OCI-LY7 (cell line): ENCODE measurements around the gene GPNMB. TPM values are rescaled to one million over a fixed set of nuclear protein-coding genes. Genes with fewer than 3 reads are reported as not detected.

Experiments used
- BruUV-seq: library from RNA; stranded (reverse); fragments of 400-500 nt; replicated peaks from 2 replicates; lab custom pipeline; 2021; lab: Mats Ljungman, UMichigan
- CTCF ChIA-PET: fragments of 300-600 bp; sonication (Branson Sonifier 250); formaldehyde crosslinking; loops from one replicate; lab custom pipeline; 2022; ENCODE audit warnings: antibody characterized with exemption; ENCODE audit not compliant: unreplicated experiment; lab: Charles Lee
- POLR2A ChIA-PET: fragments of 300-600 bp; sonication (Branson Sonifier 250); formaldehyde crosslinking; loops from one replicate; lab custom pipeline; 2022; ENCODE audit warnings: antibody characterized with exemption; lab: Charles Lee
- DNase-seq: peaks from one replicate; pipeline ENCODE4 v3.0.0-alpha.2; 2015; ENCODE audit warnings: low spot score
- H2AFZ ChIP-seq: fragments of 200-600 bp; sonication (generic), shearing (Covaris generic); 2 replicates; pipeline ENCODE4 v1.6.1; 2014; ENCODE audit warnings: mild to moderate bottlenecking, antibody characterized with exemption, low read length, moderate library complexity
- H3K27ac ChIP-seq: fragments of 200-600 bp; sonication (generic); 2 replicates; pipeline ENCODE4 v1.5.1; 2014; ENCODE audit warnings: mixed run types, low read depth, mild to moderate bottlenecking, moderate library complexity, low read length, inconsistent platforms; ENCODE audit not compliant: poor library complexity, severe bottlenecking
- H3K36me3 ChIP-seq: fragments of 200-600 bp; sonication (generic); 2 replicates; pipeline ENCODE4 v1.6.1; 2014; ENCODE audit warnings: mild to moderate bottlenecking, antibody characterized with exemption, low read length, moderate library complexity, mixed read lengths; ENCODE audit not compliant: insufficient read depth
- H3K4me1 ChIP-seq: fragments of 200-600 bp; sonication (generic); 2 replicates; pipeline ENCODE4 v1.5.1; 2014; ENCODE audit warnings: mild to moderate bottlenecking, low read length; ENCODE audit not compliant: insufficient read depth, poor library complexity, severe bottlenecking
- H3K4me2 ChIP-seq: fragments of 200-600 bp; sonication (generic); 2 replicates; pipeline ENCODE4 v1.6.1; 2014; ENCODE audit warnings: mild to moderate bottlenecking, low read length
- H3K4me3 ChIP-seq: fragments of 200-600 bp; sonication (generic); 2 replicates; pipeline ENCODE4 v1.5.1; 2014; ENCODE audit warnings: mild to moderate bottlenecking, low read depth, low read length; ENCODE audit not compliant: poor library complexity, severe bottlenecking
- H3K79me2 ChIP-seq: fragments of 200-600 bp; sonication (generic); 2 replicates; pipeline ENCODE4 v1.6.1; 2016; ENCODE audit warnings: low read depth, mild to moderate bottlenecking, low read length, moderate library complexity, mixed read lengths; ENCODE audit not compliant: insufficient read depth
- H3K9me2 ChIP-seq: fragments of 200-600 bp; sonication (generic); 2 replicates; pipeline ENCODE4 v1.6.1; 2016; ENCODE audit warnings: mild to moderate bottlenecking, low read length, mixed read lengths; ENCODE audit not compliant: insufficient read depth
- H3K9me3 ChIP-seq: fragments of 200-600 bp; sonication (generic); 2 replicates; pipeline ENCODE4 v1.6.1; 2014; ENCODE audit warnings: mild to moderate bottlenecking, mixed run types, low read length, mixed read lengths
- H4K20me1 ChIP-seq: fragments of 200-600 bp; sonication (generic); 2 replicates; pipeline ENCODE4 v1.6.1; 2014; ENCODE audit warnings: mild to moderate bottlenecking, antibody characterized with exemption, low read length, moderate library complexity, mixed read lengths; ENCODE audit not compliant: insufficient read depth
- CTCF ChIP-seq: fragments of 200-600 bp; sonication (generic); conservative IDR thresholded peaks from 2 replicates; pipeline ENCODE4 v1.5.1; 2014; ENCODE audit warnings: mild to moderate bottlenecking, antibody characterized with exemption, low read length, moderate library complexity, mixed read lengths
- EZH2phosphoT487 ChIP-seq: fragments of 200-600 bp; sonication (generic); IDR thresholded peaks from 2 replicates; pipeline ENCODE4 v1.6.1; 2018; ENCODE audit warnings: low read depth, borderline replicate concordance, mild to moderate bottlenecking, mixed run types, antibody characterized with exemption, low read length, moderate library complexity, mixed read lengths
- intact Hi-C: fragments of 100-400 bp; cut with micrococcal nuclease; formaldehyde crosslinking; loops from one replicate; pipeline ENCODE4 v1.10.0; 2022; ENCODE audit not compliant: unreplicated experiment
- total RNA-seq, 2 experiments: library from RNA; depleted of rRNA in 1 of 2; stranded (reverse); fragments of >200 nt in 1 of 2; shearing (Covaris generic) in 1 of 2; gene quantifications; 2 replicates each; pipeline ENCODE4 v1.2.3, GENCODE V29; 2014 to 2022

Gene GPNMB
- total RNA-seq, 2 experiments from 2014 or later: 1.4 to 3.5 TPM

- no peaks in the 10 kb centered on the region for H3K9me3 ChIP-seq
- POLR2A ChIA-PET: interaction anchor here (0.6 to 1.1 kb wide), 2 partner anchors 68 to 91 kb away, joined by 4 to 5 read pairs; no protein-coding TSS in a partner anchor
- H4K20me1 ChIP-seq: no peaks in the 10 kb centered on the region
- no peak overlapping the region for H2AFZ ChIP-seq
- H3K27ac ChIP-seq: no peak overlapping the region
- DNase-seq: no peak
- no peaks in the 10 kb centered on the region for H3K36me3 ChIP-seq
- CTCF ChIA-PET: no interaction called here
- H3K4me1 ChIP-seq: no peaks in the 10 kb centered on the region
- no peak overlapping the region for H3K4me2 ChIP-seq
- intact Hi-C loops: no loop called here
- TF ChIP-seq CTCF: no peak
- TF ChIP-seq EZH2phosphoT487: no peak
- no peak overlapping the region for H3K4me3 ChIP-seq
- no peaks in the 10 kb centered on the region for H3K79me2 ChIP-seq
- no TSS peak for BruUV-seq
- H3K9me2 ChIP-seq: no peaks in the 10 kb centered on the region
These were observed 39.4 kb downstream of the GPNMB start for GRCh38 chr7:23285657-23286646.

DNA sequence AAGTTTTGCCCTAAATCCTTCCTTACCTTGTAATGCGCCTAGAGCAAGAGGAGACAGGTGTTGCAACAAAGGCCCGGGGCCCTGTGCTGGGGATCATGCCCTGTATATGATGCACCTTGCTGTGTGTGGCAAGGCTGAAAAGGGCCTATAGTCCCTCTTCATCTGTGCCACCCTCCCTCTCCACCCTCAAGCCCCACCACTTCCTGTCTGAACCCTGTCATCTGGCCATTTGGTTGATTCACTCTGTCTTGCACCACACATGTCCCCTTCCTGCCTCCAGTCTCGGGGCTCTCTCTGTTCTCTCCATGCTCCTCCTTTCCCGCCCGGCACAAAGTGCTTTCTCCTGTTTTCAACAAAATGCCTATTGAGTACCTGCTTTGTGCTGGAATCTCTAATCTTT is 41.0 kb downstream of the GPNMB start:
- no peaks in the 10 kb centered on the region for H3K9me2 ChIP-seq
- H3K36me3 ChIP-seq: no peaks in the 10 kb centered on the region
- DNase-seq: no peak
- POLR2A ChIA-PET: no interaction called here
- H3K27ac ChIP-seq: no peak overlapping the region
- no peaks in the 10 kb centered on the region for H3K4me1 ChIP-seq
- H3K9me3 ChIP-seq: no peaks in the 10 kb centered on the region
- H3K4me2 ChIP-seq: no peak overlapping the region
- CTCF ChIA-PET: no interaction called here
- TF ChIP-seq CTCF (no peak), EZH2phosphoT487 (no peak)
- intact Hi-C loops: no loop called here
- no peaks in the 10 kb centered on the region for H4K20me1 ChIP-seq
- BruUV-seq: no TSS peak
- no peak overlapping the region for H3K4me3 ChIP-seq
- 0 out of 2 replicates have a peak overlapping the region, but pooled peaks have one; percentile 25 for H2AFZ ChIP-seq
- no peaks in the 10 kb centered on the region for H3K79me2 ChIP-seq

DNA sequence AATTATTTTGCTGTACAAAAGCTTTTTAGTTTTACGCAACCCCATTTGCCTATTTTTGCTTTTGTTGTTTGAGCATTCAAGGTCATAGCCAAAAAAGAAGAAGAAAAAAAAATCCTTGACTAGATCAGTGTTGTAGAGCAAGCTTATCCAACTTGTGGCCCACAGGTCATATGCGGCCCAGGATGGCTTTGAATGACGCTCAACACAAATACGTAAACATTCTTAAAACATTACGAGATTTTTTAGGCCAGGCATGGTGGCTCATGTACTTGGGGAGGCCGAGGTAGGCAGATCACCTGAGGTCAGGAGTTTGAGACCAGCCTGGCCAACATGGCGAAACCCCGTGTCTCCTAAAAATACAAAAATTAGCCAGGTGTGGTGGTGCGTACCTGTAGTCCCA is 44.4 kb downstream of the GPNMB start:
- Histone ChIP-seq H3K36me3 (no peaks in the 10 kb centered on the region), H2AFZ (no peak overlapping the region), H3K4me1 (no peaks in the 10 kb centered on the region), H3K27ac (no peak overlapping the region), H3K4me3 (no peak overlapping the region), H4K20me1 (no peaks in the 10 kb centered on the region), H3K79me2 (no peaks in the 10 kb centered on the region), H3K9me2 (no peaks in the 10 kb centered on the region), H3K4me2 (no peak overlapping the region), H3K9me3 (no peaks in the 10 kb centered on the region)
- no peak for DNase-seq
- TF ChIP-seq CTCF: no peak
- no peak for TF ChIP-seq EZH2phosphoT487
- ChIA-PET POLR2A (interaction anchor here (1.1 to 1.2 kb wide), 2 partner anchors 18 to 22 kb away, joined by 3 to 4 read pairs; no protein-coding TSS in a partner anchor), CTCF (no interaction called here)
- BruUV-seq: no TSS peak
- intact Hi-C loops: no loop called here
